Fibroblast of the aortic adventitia (primary cell): ENCODE results near the gene UTY. TPM values are rescaled to one million over a fixed set of nuclear protein-coding genes. Genes with fewer than 3 reads are reported as not detected.
"Not testable (repeated sequence)": the region's sequence is repeated elsewhere in the genome, so short reads cannot be mapped to it uniquely, and the experiment has no call there.

Source experiments
- DNase-seq: peaks from one replicate; pipeline ENCODE4 v3.0.0-alpha.2; 2010; ENCODE audit warnings: low read depth
- H3K4me3 ChIP-seq: 2 replicates; pipeline ENCODE4 v1.5.1; 2011; ENCODE audit warnings: low read depth, mild to moderate bottlenecking, control low read depth, low read length, moderate library complexity
- CTCF ChIP-seq: IDR thresholded peaks from 2 replicates; pipeline ENCODE4 v1.5.1; 2011; ENCODE audit warnings: mild to moderate bottlenecking, low read length, control low read depth, inconsistent platforms; ENCODE audit not compliant: insufficient read depth
- total RNA-seq: library from RNA; depleted of rRNA; stranded (reverse); fragments of >200 nt; gene quantifications from 2 replicates; pipeline ENCODE4 v1.2.3, GENCODE V29; 2012; ENCODE audit warnings: low replicate concordance

UTY gene
- total RNA-seq, 1 donor: not detected

GRCh38 chrY:13279561-13279960 lies 200.3 kb downstream of the UTY start:
- no peak for TF ChIP-seq CTCF
- DNase-seq: no peak
- H3K4me3 ChIP-seq: no peak overlapping the region

- no peak for TF ChIP-seq CTCF
- no peak overlapping the region for H3K4me3 ChIP-seq
- DNase-seq: no peak
These were observed 208.1 kb downstream of the UTY start for GRCh38 chrY:13271706-13272105.

- DNase-seq, H3K4me3 ChIP-seq: not testable (repeated sequence)
These were observed 225.8 kb downstream of the UTY start for GRCh38 chrY:13253941-13254440.

- DNase-seq: no peak
- H3K4me3 ChIP-seq: no peak overlapping the region
- TF ChIP-seq CTCF: no peak
These were observed 229.4 kb downstream of the UTY start for GRCh38 chrY:13250421-13250820.

GRCh38 chrY:13243716-13244115 lies 236.1 kb downstream of the UTY start:
- TF ChIP-seq CTCF: no peak

GRCh38 chrY:13233901-13234300 lies 245.9 kb downstream of the UTY start:
- DNase-seq: no peak
- no peak for TF ChIP-seq CTCF
- H3K4me3 ChIP-seq: no peak overlapping the region

More at GRCh38 chrY:13243716-13244115, 236.1 kb downstream of the UTY start:
- DNase-seq: no peak
- no peak overlapping the region for H3K4me3 ChIP-seq

- TF ChIP-seq CTCF: no peak
- DNase-seq: no peak
- no peak overlapping the region for H3K4me3 ChIP-seq
These were observed 246.7 kb downstream of the UTY start for GRCh38 chrY:13233118-13233517.
